Endothelial cell of umbilical vein (primary cell): ENCODE data around the gene FGFR3. TPM values are rescaled to one million over a fixed set of nuclear protein-coding genes. Genes with fewer than 3 reads are reported as not detected.

Experiments
- BruUV-seq: library from RNA; stranded (reverse); fragments of 400-500 nt; replicated peaks from 2 replicates; lab custom pipeline; 2021; lab: Mats Ljungman, UMichigan
- CTCF ChIA-PET: fragments of 300-600, 350-600 bp; sonication (Branson Sonifier 250); formaldehyde crosslinking; loops from one replicate; lab custom pipeline; 2021; ENCODE audit warnings: antibody characterized with exemption, inconsistent platforms; lab: Charles Lee
- POLR2A ChIA-PET: fragments of 300-600, 350-600 bp; sonication (Branson Sonifier 250); formaldehyde crosslinking; loops from one replicate; lab custom pipeline; 2021; ENCODE audit warnings: antibody characterized with exemption, inconsistent platforms; lab: Charles Lee
- DNase-seq: peaks from one replicate; pipeline ENCODE4 v3.0.0-alpha.2; 2011; ENCODE audit warnings: low read depth, low spot score
- FAIRE-seq: peaks from 2 replicates; lab custom pipeline; 2011; peaks lifted over from hg19 to GRCh38; lab: Jason Lieb, UNC
- H2AFZ ChIP-seq: 2 replicates; pipeline ENCODE4 v1.6.0; 2012; ENCODE audit warnings: low read depth, low read length, control low read depth, inconsistent platforms
- H3K27ac ChIP-seq: 2 replicates; pipeline ENCODE4 v1.5.1; 2011; ENCODE audit warnings: low read depth, mild to moderate bottlenecking, control low read depth, low read length, moderate library complexity; ENCODE audit not compliant: insufficient read depth
- H3K27me3 ChIP-seq, 2 experiments: 2 replicates each; pipeline versions ENCODE4 v1.6.0 to v1.6.1; 2011; ENCODE audit warnings: low read length in 2 of 2, mixed read lengths in 1 of 2; ENCODE audit not compliant: control insufficient read depth in 2 of 2, insufficient read depth in 2 of 2
- H3K36me3 ChIP-seq, 2 experiments: 2 replicates in 1 of 2; 3 replicates in 1 of 2; pipeline ENCODE4 v1.5.1; 2011; ENCODE audit warnings: low read length in 2 of 2, mild to moderate bottlenecking in 1 of 2, moderate library complexity in 1 of 2; ENCODE audit not compliant: control insufficient read depth in 2 of 2, insufficient read depth in 2 of 2; ENCODE audit errors: extremely low read depth in 1 of 2
- H3K4me1 ChIP-seq: 3 replicates; pipeline ENCODE4 v1.5.1; 2011; ENCODE audit warnings: mild to moderate bottlenecking, low read length; ENCODE audit not compliant: control insufficient read depth, insufficient read depth; ENCODE audit errors: extremely low read depth
- H3K4me2 ChIP-seq: 2 replicates; pipeline ENCODE4 v1.6.1; 2011; ENCODE audit warnings: low read length, control low read depth, mixed read lengths; ENCODE audit not compliant: insufficient read depth
- H3K4me3 ChIP-seq, 3 experiments: fragments of 200-600 bp in 1 of 3; sonication (generic), shearing (Covaris generic) in 1 of 3; replicated peaks in 1 of 3; 2 replicates each; pipeline ENCODE4 v1.5.1; 2011 to 2016; ENCODE audit warnings: control low read depth in 3 of 3, low read length in 3 of 3, mild to moderate bottlenecking in 2 of 3, inconsistent platforms in 1 of 3, low read depth in 1 of 3, moderate library complexity in 1 of 3; ENCODE audit not compliant: insufficient read depth in 1 of 3
- H3K79me2 ChIP-seq: 2 replicates; pipeline ENCODE4 v1.6.0; 2012; ENCODE audit warnings: low read length, inconsistent platforms; ENCODE audit not compliant: control insufficient read depth, insufficient read depth
- H3K9ac ChIP-seq: replicated peaks from 2 replicates; pipeline ENCODE3; 2011; ENCODE audit warnings: low read length, control low read depth; ENCODE audit not compliant: insufficient read depth; ENCODE audit errors: extremely low read depth
- H3K9me1 ChIP-seq: replicated peaks from 3 replicates; pipeline ENCODE4 v1.6.0; 2011; ENCODE audit warnings: mild to moderate bottlenecking, low read length; ENCODE audit not compliant: control insufficient read depth, insufficient read depth; ENCODE audit errors: extremely low read depth
- H3K9me3 ChIP-seq: replicated peaks from 2 replicates; pipeline ENCODE4 v1.5.1; 2012; ENCODE audit warnings: low read length, inconsistent platforms; ENCODE audit not compliant: control insufficient read depth, insufficient read depth
- H4K20me1 ChIP-seq: replicated peaks from 2 replicates; pipeline ENCODE3; 2011; ENCODE audit warnings: mild to moderate bottlenecking, low read length; ENCODE audit not compliant: control insufficient read depth, insufficient read depth; ENCODE audit errors: extremely low read depth
- EZH2 ChIP-seq: IDR thresholded peaks from 2 replicates; pipeline ENCODE4 v1.6.1; 2012; ENCODE audit warnings: borderline replicate concordance, low read depth, mild to moderate bottlenecking, moderate library complexity, low read length, inconsistent platforms; ENCODE audit not compliant: severe bottlenecking
- FOS ChIP-seq: IDR thresholded peaks from 2 replicates; pipeline ENCODE4 v1.6.1; 2011; ENCODE audit warnings: mild to moderate bottlenecking, low read length, moderate library complexity, borderline replicate concordance; ENCODE audit not compliant: insufficient read depth
- GATA2 ChIP-seq: IDR thresholded peaks from 2 replicates; pipeline ENCODE4 v1.7.0; 2011; ENCODE audit warnings: low read depth, mild to moderate bottlenecking, moderate library complexity, mixed read lengths, low read length; ENCODE audit not compliant: insufficient read length, insufficient read depth
- JUN ChIP-seq: IDR thresholded peaks from 2 replicates; pipeline ENCODE4 v1.6.1; 2011; ENCODE audit warnings: borderline replicate concordance, low read depth; ENCODE audit not compliant: insufficient read length, insufficient read depth
- MYC ChIP-seq: IDR thresholded peaks from one replicate; pipeline ENCODE4 v1.6.1; 2011; ENCODE audit warnings: mild to moderate bottlenecking, low read depth, low read length
- POLR2A ChIP-seq: IDR thresholded peaks from 2 replicates; pipeline ENCODE4 v1.6.1; 2012; ENCODE audit warnings: low read depth, mild to moderate bottlenecking, control low read depth, low read length
- POLR2AphosphoS5 ChIP-seq: IDR thresholded peaks from 2 replicates; pipeline ENCODE4 v1.6.1; 2012; ENCODE audit warnings: low read depth, mild to moderate bottlenecking, control low read depth, low read length, moderate library complexity; ENCODE audit not compliant: insufficient read depth
- dilution Hi-C: fragments of 300-500 bp; cut with MboI; formaldehyde crosslinking; loops from one replicate; pipeline ENCODE4 v1.15.0; 2019; ENCODE audit warnings: low sequenced_read_pairs; ENCODE audit not compliant: extremely low pct_ligation_motif_present
- intact Hi-C: fragments of 100-400 bp; cut with micrococcal nuclease; formaldehyde crosslinking; loops from one replicate; pipeline ENCODE4 v1.10.0; 2022
- polyA plus RNA-seq, 4 experiments: library from polyadenylated mRNA; depleted of rRNA in 3 of 4; stranded (reverse) in 3 of 4; unstranded in 1 of 4; fragments of >200 nt; gene quantifications; 2 replicates each; pipeline versions ENCODE4 v1.2.1 to v1.2.3, GENCODE V29; 2011 to 2012; ENCODE audit warnings: missing spikeins in 1 of 4
- total RNA-seq: library from RNA; stranded (reverse); gene quantifications from 2 replicates; pipeline ENCODE4 v1.2.3, GENCODE V29; 2021
- TF ChIP-seq, protein P1 (sequence below): IDR thresholded peaks from 2 replicates; pipeline ENCODE4 v1.6.1; 2011; ENCODE audit not compliant: insufficient read depth, insufficient read length
- TF ChIP-seq, protein P2 (sequence below), 2 donors: IDR thresholded peaks; 1 replicate in 1 of 2; 2 replicates in 1 of 2; pipeline ENCODE4 v1.5.1; 2011; ENCODE audit warnings: low read length in 2 of 2, mild to moderate bottlenecking in 2 of 2, moderate library complexity in 2 of 2, control low read depth in 1 of 2, inconsistent platforms in 1 of 2, low read depth in 1 of 2; ENCODE audit not compliant: insufficient read depth in 1 of 2; ENCODE audit errors: extremely low read depth in 1 of 2

FGFR3 gene
- total and polyA plus RNA-seq, 2 donors (not counting 3 experiments of a cell fraction or from before 2014, with no cell fraction given): 0.73 to 1.2 TPM

DNA sequence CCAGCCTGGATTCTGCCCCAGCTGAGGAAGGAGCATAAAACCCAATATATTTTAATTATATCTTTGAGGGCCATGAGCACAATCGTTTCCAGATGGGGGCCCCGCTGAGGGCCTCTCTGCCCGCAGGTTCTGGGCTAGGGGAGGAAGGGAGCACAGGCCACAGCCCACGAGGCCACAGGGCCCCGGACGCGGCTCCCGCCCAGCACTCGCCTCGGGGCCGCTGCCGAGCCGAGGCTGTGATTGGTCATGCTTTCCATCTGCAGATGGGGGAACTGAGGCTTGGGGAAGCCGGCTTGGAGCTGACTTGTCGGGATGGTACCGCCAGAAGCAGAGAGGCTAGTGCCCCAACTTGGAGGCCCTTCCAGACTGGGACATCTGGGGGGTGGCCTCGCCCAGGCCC, 37.8 kb upstream of the FGFR3 start:
- Histone ChIP-seq H3K9ac (no peak overlapping the region), H3K9me3 (no peaks in the 10 kb centered on the region), H3K4me2 (no peak overlapping the region), H3K79me2 (no peaks in the 10 kb centered on the region), H3K27me3 (no peaks in the 10 kb centered on the region), H3K4me1 (peaks cover 8% of the 10 kb centered on the region), H3K27ac (no peak overlapping the region), H3K4me3 (no peak overlapping the region), H2AFZ (no peak overlapping the region), H3K36me3 (no peaks in the 10 kb centered on the region), H3K9me1 (no peaks in the 10 kb centered on the region), H4K20me1 (no peaks in the 10 kb centered on the region)
- dilution Hi-C loops: no loop called here
- no peak for DNase-seq
- ChIA-PET CTCF (interaction anchor here (0.9 to 2.0 kb wide), 3 partner anchors 8 to 55 kb away, joined by 3 to 16 read pairs (median 5); no protein-coding TSS in a partner anchor), POLR2A (no interaction called here)
- FAIRE-seq: no peak
- intact Hi-C loops: no loop called here
- TF ChIP-seq GATA2 (no peak), POLR2A (no peak), FOS (no peak), POLR2AphosphoS5 (no peak), MYC (no peak), EZH2 (no peak), JUN (no peak)
- TF ChIP-seq, protein P1, sequence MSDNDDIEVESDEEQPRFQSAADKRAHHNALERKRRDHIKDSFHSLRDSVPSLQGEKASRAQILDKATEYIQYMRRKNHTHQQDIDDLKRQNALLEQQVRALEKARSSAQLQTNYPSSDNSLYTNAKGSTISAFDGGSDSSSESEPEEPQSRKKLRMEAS: no peak
- TF ChIP-seq, protein P2, sequence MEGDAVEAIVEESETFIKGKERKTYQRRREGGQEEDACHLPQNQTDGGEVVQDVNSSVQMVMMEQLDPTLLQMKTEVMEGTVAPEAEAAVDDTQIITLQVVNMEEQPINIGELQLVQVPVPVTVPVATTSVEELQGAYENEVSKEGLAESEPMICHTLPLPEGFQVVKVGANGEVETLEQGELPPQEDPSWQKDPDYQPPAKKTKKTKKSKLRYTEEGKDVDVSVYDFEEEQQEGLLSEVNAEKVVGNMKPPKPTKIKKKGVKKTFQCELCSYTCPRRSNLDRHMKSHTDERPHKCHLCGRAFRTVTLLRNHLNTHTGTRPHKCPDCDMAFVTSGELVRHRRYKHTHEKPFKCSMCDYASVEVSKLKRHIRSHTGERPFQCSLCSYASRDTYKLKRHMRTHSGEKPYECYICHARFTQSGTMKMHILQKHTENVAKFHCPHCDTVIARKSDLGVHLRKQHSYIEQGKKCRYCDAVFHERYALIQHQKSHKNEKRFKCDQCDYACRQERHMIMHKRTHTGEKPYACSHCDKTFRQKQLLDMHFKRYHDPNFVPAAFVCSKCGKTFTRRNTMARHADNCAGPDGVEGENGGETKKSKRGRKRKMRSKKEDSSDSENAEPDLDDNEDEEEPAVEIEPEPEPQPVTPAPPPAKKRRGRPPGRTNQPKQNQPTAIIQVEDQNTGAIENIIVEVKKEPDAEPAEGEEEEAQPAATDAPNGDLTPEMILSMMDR (IDR thresholded peaks at IDR 0.05; ENCODE audit: extremely low read depth in 1 of 2, insufficient read depth in 1 of 2, low read depth in 1 of 2, low read length in 2 of 2): no peak
- BruUV-seq: no TSS peak
